ENCODE results near the gene ANKRD17. TPM values are rescaled to one million over a fixed set of nuclear protein-coding genes. Genes with fewer than 3 reads are reported as not detected.

ANKRD17 gene
- total RNA-seq, result 58.3 and 61.2 TPM in 2 replicates

GRCh38 chr4:73258686-73259570 lies at the start of gene ANKRD17:
Gene ANKRD17 (minus strand): TSS chr4:73258798. CDS start chr4:73258668, 130 bp downstream.

GRCh38 chr4:73069338-73070073 lies 189.1 kb downstream of the ANKRD17 start, which contains the start of gene COX18:
Gene COX18 (minus strand): TSS chr4:73069716. CDS start chr4:73069649, 67 bp downstream.

Small RNA genes lying within 50 kb of the gene (small RNA-seq; reads per million reads assigned to genes)
- gene RF00334 (0.12 reads per million), gene RNU6ATAC5P (not detected)

Other genes with a start within 250 kb of the ANKRD17 start
- gene COX18, start 189.1 kb downstream of the ANKRD17 start, total RNA-seq, result 16.9 and 45.9 TPM in 2 replicates
- gene ALB, start 145.5 kb upstream of the ANKRD17 start, total RNA-seq, result 0.11 TPM in 1 of 2 replicates, not detected in the other
- 2.3 TPM in 1 of 2 replicates, not detected in the other for gene AFP, start 177.4 kb upstream of the ANKRD17 start, total RNA-seq
- gene AFM, start 222.9 kb upstream of the ANKRD17 start, total RNA-seq, result not detected in 2 replicates

Measured in placental epithelial cell (primary cell).